ENCODE data around the gene PFKP.

GRCh38 chr10:3127921-3128320 lies 60.6 kb downstream of the PFKP start:
- TF ChIP-seq CTCF (IDR thresholded peaks at IDR 0.05; ENCODE audit: borderline replicate concordance, extremely low read depth, low read length, poor library complexity, severe bottlenecking), result no peak
- no peak for TF ChIP-seq EZH2 (IDR thresholded peaks at IDR 0.05; ENCODE audit: borderline replicate concordance, low read depth, low read length, severe bottlenecking)
